NCI-H146 (cell line): ENCODE results near the gene TMEM14A.
"Not testable (repeated sequence)": the region's sequence is repeated elsewhere in the genome, so short reads cannot be mapped to it uniquely, and the experiment has no call there.

Source experiments
- DNase-seq: peaks from one replicate; lab custom pipeline; 2025; lab: John Stamatoyannopoulos, UW

TMEM14A gene

DNA sequence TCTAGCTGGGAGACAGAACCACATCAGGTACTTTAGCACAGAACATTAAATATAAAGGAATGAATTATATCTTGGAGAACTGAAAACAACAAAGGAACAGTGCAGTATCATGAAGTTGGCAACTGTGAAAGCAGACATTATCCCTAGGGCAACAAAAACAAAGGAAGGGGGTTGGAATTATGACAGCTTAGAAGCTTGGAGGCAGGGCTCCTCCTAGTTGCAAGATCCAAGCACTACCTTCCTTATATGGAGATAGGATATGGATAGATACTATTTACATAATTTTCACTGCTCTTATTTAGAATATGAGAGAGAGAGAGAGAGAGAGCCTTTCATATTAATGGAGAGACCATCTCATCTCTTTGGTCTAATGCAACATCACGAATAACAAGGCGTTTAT is 27.0 kb downstream of the TMEM14A start:
- peak; percentile 3 for DNase-seq

DNA sequence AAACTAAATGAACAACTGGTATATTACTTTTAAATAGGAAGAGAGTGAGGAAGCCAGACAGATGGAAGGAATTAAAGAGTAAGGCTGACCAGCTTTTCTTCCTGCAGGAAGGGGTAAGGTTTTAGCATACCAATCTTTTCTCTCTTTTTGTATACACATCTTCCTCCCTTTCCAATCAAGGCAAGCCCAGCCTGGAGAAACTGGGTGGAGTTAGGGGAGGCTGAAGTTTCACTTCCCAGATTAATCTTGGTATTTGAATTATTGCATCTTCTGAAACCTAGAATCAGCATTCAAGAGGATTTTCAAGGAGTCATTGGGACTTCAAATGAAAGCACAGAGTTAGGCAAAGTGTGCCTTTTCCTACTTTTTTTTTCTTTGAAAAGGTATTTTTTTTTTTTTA is 33.1 kb downstream of the TMEM14A start:
- no peak for DNase-seq

GRCh38 chr6:52704781-52705502 is 34.0 kb downstream of the TMEM14A start:
- DNase-seq: not testable (repeated sequence)

DNA sequence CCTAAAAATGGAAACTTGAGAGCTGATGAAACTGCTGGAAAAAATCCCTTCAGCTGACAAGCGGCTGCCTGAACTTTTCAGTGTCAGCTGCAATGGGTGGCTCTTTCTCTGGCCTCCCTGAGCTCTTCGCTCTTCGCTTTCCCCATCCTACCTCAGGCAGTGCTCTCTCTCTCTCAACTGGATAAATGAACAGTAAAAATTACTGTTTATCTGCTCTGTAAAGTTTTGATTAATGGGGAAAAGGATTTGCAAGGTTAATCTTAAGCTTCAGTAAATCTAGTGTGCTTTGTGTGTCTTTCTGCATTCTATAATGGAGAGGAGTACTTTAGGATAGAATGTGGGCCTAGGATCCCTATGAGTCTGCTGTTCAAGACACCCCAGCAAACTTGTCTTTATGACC is 35.1 kb downstream of the TMEM14A start:
- no peak for DNase-seq

- DNase-seq: no peak
Observed at GRCh38 chr6:52707963-52708680, 37.2 kb downstream of the TMEM14A start.

DNA sequence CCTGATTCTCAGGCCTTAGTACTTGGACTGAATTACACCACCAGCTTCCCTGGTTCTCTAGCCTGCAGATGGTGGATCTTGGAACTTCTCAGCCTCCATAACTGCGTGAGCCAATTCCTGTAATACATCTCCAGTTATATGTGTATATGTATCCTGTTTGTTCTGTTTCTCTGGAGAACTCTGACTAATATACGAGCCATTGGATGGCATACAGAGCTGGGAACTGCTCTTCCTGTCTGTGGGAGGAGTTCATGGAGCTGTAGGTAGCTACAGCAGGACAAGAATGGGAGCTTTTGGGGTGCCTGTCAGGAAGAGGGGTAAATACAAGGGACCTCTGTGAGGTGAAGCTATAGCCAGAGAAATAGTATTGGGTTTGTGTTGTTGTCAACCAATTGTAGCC is 41.2 kb downstream of the TMEM14A start:
- DNase-seq: no peak

DNA sequence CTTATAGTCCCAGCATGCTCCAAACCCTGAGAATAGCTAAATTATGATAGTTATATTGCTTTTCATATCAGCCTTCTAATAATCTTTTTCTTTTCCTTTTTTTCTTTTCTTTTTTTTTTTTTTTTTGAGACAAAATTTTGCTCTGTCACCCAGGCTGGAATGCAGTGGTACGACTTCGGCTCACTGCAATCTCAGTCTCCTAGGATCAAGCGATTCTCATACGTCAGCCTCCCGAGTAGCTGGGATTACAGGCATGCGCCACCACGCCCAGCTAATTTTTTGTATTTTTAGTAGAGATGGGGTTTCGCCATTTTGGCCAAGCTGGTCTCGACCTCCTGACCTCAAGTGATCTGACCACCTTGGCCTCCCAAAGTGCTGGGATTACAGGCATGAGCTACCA is 43.8 kb downstream of the TMEM14A start:
- DNase-seq: not testable (repeated sequence)

DNA sequence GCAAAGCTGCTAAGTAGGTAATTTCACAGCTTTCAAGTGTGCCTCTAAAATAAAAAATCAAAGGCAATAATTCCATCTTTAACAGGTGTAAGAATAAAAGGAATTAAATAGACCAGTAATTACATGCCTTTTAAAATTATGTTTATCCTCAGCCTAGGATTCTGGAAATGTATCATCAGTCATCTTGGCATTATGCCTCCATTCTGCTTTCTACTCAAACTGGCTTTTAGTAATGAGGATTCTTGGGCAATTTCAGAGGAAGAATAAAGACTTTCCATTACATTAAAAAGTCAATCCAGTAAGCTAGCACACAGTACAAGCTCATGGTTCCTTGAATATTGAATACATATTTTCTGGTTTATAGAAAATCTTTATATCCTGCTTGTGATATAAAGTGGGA is 47.6 kb downstream of the TMEM14A start:
- DNase-seq: peak; percentile 3

GRCh38 chr6:52720321-52720720 is 49.4 kb downstream of the TMEM14A start:
- DNase-seq: no peak

- DNase-seq: no peak
Observed at GRCh38 chr6:52724042-52724405, 53.1 kb downstream of the TMEM14A start.

DNA sequence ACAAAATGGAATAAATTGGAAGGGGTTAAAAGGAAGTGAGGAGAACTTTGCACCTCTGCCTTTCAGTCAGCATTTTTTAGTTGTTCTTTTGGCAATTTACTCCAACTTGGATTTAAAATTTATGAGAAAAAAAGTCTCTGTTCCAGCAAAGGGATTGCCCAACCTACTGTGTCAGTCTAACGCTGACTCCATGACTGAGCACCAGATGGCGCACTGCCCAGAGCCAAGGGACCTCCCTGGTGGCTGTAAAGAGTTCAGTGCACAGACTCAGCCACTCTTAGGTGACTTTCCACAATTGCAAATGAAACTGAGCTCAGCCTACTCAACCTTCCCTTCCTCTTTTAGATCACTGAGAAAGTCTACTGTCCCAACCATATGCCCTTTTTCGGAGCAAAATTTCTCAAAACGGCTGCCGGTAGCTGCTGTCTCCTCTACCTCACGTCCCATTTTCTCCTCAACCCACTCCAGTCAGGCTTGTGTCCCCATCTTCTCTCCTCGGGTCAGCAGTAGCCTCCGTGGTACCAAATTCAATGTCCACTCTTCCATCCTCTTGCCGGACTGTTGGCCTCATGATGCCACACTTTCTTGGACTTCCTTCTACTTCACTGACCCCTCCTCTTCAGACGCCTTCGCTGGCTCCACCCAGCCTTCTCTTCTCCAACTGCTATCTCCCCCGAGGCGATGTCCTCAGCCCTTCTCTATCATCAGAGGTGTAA is 53.7 kb downstream of the TMEM14A start:
- peak; percentile 82 for DNase-seq

DNA sequence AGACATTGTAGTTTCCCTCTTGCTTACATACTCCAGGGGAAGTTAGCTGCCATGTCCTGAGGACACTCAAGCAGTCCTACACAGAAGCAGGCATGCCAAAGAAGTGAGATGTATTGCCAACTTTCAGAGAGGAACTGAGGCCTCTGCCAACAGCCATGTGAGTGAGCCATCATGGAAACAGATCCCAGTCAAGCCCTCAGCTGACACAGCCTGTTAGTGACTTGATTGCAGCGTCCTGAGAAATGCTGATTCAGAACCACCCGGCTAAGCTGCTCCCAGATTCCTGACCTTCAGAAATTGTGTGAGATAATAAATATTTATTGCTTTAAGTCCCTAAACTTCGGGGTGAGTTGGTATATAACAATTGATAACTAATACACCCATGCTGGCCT is 54.2 kb downstream of the TMEM14A start:
- peak; percentile 53 for DNase-seq

DNA sequence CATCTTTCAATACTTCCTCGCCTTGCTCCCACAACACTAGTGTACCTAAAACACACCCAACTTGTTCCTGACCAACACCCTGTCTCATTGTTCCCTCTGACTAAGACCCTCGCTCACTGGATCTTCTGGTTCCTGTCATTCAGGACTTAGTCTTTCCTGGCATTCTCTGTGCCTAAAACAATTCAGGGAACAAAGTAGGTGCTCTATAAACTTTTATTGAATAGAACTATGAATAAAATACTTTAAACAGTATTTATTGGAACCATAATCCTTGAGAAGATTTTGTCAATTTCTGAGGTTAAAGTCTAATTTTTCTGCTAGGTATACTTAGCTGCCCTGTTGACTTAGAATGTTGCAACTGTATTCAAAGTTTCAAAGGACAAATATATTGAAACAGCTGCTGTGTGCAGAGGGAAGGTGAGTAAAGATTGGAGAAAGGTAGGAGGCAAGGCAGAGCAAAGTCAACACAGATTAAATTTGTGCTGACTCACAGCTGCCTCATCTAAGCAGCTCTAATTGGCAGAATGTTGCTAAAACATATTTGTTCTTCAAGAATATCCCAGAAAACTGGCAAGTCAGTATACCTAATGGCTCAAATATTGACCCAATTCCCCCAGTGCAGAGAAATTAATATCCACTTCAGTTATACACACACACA is 54.8 kb downstream of the TMEM14A start:
- DNase-seq: peak; percentile 95

- no peak for DNase-seq
Observed at GRCh38 chr6:52726193-52726542, 55.3 kb downstream of the TMEM14A start.

GRCh38 chr6:52726741-52727535 is 56.0 kb downstream of the TMEM14A start:
- DNase-seq: peak; percentile 51

DNA sequence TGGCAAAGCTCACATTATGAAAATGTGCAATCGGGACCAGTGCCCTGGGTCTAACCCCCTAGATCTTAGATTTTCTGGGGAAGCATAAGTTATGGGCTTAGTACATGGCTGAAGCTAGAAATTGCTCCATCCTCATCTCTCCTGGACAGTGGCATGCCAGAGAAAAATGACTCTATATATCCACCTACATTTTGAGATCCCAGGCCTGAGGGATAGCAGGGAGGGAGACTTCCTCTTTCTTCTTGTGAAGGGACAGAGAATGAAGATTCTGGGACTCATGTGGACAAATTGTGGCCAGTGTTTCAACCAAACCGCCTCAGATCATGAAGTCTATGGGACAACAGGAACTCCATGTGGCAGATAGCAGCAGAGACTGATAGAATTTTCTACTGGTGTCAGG is 57.0 kb downstream of the TMEM14A start:
- no peak for DNase-seq

GRCh38 chr6:52728394-52728793 is 57.5 kb downstream of the TMEM14A start:
- DNase-seq: no peak

GRCh38 chr6:52729576-52729975 is 58.7 kb downstream of the TMEM14A start:
- DNase-seq: no peak

DNA sequence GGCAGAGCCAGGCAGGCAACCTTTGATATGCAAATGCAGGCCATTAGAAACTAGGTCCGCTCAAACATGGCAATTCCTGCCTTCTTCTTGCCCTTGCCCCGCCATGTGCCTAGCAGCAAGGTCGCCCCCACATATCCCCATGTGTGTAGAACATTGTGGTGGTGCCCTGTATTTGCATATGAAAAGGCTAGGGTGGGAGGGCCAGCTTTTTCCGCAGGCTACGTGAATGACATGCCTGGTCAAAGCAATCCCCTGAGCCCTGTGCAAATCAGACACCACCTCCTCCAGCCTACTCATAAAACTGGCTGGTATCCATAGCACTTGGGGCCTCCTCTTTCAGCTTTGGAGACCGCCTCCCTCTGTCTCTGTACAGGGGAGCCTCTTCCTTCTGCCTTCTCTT is 60.8 kb downstream of the TMEM14A start:
- peak; percentile 5 for DNase-seq

DNA sequence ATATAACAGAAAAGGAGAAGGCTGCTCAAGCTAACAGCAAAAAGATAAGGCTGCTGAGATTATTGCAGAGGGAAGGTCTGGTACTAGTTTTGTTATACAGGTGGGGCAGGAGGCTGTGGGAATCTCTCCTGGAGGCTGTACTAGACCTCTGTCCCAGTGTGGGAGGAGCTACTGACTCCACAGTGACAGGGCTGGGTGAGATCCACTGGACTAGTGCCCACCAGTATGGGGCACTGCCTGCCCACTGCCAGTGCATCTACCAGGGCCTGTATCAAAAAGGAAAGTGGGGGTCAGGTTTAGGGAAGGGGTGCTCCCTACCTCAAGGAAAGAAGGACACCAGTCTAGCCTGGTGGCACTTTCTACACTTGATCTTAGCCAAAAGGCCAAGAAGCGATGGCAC is 62.3 kb downstream of the TMEM14A start:
- no peak for DNase-seq

DNA sequence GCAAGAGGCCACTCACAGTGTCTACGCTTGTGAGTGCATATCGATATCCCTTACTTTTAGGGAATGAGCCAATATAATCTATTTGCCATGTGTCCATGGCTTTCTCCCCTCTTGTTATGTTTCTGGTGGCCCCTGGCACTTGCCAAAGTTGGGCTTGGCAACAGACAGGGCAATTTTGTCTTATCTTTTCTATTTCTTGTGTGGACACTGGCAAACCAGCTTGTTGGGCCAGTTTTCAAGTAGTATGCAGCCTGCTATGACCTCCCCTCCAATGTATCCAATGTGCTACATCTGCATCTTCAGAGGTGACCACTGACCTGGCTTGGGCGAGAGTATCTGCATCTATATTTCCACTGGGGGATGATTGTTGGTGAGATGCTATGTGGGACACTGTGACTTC is 63.2 kb downstream of the TMEM14A start:
- DNase-seq: no peak

- DNase-seq: no peak
Observed at GRCh38 chr6:52735071-52735470, 64.2 kb downstream of the TMEM14A start.
